ENCODE results near the gene MAGEB17.
"Not testable (repeated sequence)": the region's sequence is repeated elsewhere in the genome, so short reads cannot be mapped to it uniquely, and the experiment has no call there.

MAGEB17 gene

GRCh38 chrX:16156692-16157331 lies 10.5 kb upstream of the MAGEB17 start:
- no peak for DNase-seq

GRCh38 chrX:16160729-16161128 lies 6.6 kb upstream of the MAGEB17 start:
- DNase-seq: no peak

DNA sequence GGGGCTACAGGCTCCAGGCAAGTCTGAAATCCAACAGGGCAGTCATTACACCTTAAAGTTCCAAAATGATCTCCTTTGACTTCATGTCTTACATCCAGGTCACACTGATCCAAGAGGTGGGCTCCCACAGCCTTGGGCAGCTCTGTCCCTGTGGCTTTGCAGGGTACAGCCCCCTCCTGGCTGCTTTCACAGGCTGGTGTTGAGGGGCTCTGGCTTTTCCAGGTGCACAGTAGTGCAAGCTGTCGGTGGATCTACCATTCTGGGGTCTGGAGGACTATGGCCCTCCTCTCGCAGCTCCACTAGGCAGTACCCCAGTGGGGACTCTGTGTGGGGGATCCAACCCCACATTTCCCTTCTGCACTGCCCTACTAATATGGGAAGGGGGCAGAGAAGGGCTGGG lies 6.1 kb upstream of the MAGEB17 start:
- DNase-seq: not testable (repeated sequence)

DNA sequence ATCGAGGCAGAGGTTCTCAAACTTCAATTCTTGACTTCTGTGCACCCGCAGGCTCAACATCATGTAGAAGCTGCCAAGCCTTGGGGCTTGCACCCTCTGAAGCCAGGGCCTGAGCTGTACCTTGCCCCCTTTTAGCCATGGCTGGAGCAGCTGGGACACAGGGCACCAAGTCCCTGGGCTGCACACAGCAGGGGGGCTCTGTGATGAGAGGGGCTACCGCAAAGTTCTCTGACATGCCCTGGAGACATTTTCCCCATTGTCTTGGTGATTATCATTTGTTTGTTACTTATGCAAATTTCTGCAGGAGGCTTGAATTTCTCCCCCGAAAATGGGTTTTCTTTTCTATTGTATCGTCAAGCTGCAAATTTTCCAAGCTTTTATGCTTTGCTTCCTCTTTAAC lies 4.9 kb upstream of the MAGEB17 start:
- no peak for DNase-seq

- no peak for DNase-seq
Observed at GRCh38 chrX:16164748-16165147, 2.5 kb upstream of the MAGEB17 start.

DNA sequence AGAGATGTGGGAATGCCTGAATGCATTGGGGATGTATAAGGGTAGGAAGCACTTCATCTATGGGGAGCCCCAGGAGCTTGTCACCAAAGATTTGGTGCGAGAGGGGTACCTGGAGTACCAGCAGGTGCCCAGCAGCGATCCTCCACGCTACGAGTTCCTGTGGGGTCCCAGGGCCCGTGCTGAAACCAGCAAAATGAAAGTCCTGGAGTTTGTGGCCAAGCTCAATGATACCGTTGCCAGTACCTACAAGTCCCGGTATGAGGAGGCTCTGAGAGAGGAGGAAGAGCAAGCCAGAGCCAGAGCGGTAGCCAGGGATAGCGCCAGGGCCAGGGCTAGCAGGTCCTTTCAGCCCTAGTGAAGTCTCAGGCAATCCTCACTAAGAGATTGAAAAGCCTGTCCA lies 3.8 kb downstream of the MAGEB17 start:
- DNase-seq: no peak

DNA sequence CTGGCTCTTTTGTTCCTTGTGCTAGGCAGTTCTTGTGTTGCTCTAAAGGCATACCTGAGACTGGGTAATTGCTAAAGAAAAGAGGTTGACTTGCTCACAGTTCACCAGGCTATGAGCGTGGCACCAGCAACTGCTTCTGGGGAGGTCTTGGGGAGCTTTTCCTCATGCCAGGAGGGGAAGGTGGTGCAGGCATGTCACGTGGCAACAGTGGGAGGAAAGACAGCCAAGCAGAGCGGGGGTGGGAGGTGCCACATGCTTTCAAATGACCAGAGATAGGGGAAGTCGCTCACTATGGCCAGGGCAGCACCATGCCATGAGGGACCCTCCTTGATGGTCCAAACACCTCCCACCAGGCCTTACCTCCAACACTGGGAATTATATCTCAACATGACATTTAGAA lies 4.7 kb downstream of the MAGEB17 start:
- DNase-seq: no peak

- no peak for DNase-seq
Observed at GRCh38 chrX:16172391-16172790, 5.1 kb downstream of the MAGEB17 start.

DNA sequence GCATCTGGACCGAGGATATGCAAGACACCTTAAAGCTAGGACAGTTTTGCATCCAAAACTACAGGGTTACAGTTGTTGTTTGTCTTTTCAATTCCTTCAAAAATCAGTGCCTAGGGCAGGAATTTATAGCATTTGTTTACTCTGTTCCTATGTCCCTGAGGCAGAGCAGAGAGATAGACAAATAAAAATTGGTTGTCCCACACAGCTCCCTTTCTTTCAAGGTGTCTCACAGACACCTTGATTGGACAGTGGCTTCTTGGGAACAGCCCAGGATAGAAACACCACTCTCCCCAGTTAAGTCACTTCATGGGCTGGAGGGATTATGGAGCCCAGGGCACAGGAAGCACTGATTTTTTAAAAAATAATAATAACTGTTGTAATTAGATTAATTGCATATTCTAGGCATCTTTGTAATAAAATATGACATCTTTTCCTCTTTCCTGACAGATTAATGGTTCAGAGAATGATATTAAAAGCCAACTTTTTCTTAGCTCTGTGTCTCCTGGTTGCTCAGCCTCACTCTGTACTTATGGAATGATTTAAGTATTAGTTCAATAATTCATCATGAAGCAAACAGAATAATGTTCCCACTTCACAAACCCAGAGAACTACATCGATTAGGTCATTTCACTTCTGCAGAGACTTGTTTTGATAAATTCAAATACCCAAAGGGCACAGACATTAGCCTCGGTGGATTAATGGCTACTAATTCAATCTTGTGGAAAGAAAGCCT lies 8.2 kb downstream of the MAGEB17 start:
- DNase-seq: no peak

DNA sequence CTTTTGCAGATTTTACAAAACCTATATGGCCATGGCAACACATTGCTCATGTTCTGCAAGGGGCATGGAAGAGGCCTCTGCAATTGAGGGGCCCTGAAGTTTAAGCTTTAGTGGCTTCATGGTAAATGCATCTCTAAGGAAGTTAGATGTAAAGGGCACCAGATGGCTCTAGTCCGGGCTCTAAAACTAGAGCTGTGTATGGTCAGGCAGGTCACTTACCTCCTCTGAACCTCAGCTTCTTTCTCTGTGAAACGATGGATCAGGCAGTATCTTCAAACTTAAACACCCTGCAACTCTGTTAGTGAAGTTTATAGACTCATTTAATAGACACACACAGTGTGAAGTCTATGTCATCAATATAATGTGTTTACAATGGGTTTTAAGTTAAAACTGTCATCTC lies 10.0 kb downstream of the MAGEB17 start:
- no peak for DNase-seq

DNA sequence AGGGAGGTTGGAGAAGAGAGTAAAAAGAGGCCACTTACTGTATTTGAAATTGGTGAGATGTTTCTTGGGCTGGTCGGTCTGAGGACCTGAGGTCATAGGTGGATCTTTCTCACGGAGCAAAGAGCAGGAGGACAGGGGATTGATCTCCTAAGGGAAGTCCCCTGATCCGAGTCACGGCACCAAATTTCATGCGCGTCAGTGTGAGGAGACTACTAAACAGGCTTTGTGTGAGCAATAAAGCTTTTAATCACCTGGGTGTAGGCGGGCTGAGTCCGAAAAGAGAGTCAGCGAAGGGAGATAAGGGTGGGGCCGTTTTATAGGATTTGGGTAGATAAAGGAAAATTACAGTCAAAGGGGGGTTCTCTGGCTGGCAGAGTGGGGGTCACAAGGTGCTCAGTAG lies 16.6 kb downstream of the MAGEB17 start:
- DNase-seq: not testable (repeated sequence)

DNA sequence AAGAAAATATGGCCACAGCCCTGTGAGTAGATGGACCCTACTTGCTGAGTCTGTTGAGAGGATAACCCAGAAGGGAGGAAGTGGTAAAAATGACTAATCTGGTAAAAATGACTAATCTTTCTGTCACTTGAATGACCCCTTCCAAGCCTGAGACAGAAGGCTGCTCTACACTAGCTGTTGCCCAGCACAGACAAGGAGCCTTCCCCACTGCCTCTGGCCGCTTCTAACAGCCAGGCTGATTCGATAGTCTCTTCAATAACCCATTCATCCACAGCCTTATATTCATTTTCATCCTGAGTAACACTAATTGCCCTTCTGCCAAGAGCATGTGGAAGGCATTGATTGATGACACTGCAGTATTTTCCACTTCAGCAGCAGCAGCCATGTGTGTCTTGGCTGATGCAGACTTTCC lies 18.4 kb downstream of the MAGEB17 start:
- no peak for DNase-seq

DNA sequence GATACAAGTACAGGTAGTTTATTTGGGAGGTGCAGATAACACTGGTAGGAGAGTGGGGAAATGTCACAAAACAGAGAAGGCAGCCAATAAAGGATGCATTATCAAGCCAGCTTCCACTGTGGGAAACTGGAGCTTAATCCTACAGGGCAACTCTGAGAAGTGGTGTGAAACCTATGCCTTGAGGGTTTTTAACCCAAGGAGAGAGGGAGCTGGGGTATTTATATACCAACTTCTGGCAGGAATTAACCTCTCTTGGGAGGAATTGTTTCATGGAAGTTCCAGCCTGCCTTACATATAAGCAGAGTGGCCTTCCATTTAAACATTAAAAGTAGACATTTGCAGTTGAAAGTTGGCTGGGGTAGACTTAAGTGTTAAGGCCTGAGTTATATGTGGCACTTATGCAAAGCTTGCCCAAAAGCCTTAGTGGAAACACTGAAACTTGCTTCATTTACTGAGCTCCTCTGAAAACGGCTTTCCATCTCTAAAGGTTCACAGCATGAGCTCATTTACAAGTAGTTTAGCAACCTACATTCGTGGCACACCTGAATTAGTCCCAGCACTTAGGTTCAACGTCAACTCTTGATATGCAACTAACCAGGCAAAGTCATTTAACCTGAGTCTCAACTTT lies 19.2 kb downstream of the MAGEB17 start:
- no peak for DNase-seq

DNA sequence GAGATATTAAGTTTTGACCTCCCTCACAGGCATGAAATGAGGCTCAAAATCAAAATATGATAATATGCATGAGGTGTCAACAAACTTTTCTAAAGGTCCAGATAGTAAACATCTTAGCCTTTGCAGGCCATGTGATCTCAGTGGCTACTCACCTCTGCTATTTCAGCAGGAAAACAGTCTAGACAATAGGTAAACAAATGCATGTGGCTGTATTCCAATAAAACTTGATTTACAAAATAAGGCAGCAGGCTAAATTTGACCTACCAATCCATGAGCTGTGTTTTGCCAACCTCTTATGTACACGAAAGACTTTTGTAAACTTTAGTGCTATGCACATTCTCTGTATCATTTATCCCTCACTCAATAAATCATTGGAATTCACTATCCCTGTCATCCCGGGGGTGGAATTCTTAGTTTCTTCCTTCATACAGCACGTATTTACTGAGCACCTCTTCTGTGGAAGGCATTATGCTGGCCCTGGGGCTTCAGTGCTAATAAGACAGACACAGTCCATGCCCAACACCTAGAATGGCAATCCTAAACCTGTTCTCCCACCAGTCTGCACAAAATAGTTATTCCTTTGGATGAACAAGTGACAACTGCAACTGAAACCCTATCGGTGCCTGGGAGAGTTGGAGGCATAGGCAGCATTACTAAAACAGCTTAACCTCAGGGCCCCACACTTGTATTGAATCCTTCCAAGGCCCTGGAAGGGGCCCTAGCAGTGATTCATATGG lies 19.9 kb downstream of the MAGEB17 start:
- DNase-seq: no peak

DNA sequence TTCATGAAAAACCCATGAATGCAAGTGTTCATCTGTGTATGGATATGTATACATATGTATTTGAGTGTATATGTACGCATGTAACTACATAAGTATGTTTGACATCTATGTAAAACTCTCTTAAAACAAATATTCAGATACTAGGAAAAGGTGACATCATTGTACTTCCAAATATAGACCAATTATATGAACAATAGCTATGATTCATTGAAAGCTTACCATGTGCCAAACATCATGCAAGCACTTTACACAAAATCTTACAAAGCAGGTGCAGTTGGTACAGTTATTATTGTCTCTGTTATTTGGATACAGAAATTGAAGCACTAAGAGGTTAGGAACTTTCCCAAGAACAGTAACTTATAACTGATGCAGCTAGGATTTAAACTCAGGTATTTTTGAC lies 21.4 kb downstream of the MAGEB17 start:
- DNase-seq: no peak

DNA sequence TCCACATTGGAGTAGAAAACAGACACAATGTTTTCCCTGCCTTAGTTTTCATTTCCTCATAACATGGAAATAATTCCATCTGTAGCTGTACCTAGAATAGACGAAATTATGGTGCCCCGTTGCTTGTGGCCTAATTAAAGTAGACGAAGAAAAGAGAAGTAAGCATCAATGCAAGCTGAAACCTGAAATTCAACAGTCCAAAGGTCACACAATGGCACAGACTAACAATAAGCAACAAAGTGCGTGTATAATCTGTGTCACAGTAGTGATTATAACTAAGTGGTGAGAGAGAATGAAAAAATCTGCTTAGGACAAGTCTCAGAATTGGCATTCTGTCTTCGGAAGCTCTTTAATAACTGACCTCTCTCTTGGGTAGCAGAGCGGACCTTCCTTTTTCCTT lies 24.3 kb downstream of the MAGEB17 start:
- no peak for DNase-seq

GRCh38 chrX:16196829-16197228 lies 29.5 kb downstream of the MAGEB17 start:
- no peak for DNase-seq

GRCh38 chrX:16199343-16199742 lies 32.1 kb downstream of the MAGEB17 start:
- no peak for DNase-seq

DNA sequence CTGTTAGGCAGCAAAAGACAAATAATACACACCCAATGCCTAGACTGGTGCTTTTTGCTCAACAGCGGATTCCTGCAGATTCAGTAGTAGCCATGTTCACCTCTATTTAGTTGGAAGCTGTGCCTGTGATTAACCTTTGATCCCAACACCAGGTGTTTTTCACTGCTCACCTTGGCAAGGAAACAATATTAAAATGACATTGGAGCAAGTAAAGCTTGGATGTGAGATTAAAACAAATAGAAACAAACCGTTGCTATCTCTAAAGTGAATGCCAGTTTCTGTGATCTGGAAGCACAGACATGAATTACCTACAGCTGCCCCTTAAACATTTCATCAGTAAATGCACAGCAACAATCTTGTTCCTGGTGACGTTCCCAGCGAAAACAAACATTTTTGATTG lies 35.7 kb downstream of the MAGEB17 start:
- DNase-seq: no peak

DNA sequence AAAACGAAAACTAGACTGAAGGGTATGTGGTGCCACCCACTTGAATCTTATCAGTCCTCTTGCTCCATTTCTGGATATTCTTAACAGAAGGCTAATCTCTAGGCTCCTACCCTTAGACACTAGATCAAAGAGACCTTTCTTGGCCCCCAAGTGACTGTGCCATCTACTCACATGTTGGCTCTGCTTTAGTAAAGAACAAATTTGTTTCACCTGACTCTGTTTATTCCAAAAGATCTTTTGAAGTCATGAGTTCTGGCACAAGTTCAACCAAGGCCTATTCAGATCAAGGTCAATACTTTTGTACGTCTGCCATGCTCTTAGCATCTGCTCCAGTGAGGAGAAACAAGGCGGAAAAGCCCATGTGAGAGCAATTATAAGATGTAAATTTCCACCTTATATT lies 37.3 kb downstream of the MAGEB17 start:
- DNase-seq: no peak

DNA sequence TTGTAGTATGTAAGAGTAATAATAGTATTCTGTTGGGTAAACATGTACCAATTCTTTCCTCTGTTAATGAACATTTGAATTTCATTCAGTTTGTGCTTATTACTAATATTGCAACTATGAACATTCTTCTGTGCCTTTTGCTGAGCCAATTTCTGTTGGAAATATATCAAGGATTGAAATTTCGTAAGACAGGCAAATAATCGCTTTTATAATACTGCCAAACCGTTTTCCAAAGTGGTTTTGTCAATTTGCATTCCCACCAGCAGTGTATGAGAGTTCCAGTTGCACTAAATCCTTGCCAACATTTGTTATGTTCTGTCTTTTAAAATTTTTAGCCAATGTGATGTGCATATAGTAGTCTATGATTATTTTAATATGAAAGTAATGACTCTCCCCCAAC lies 38.6 kb downstream of the MAGEB17 start:
- DNase-seq: no peak

DNA sequence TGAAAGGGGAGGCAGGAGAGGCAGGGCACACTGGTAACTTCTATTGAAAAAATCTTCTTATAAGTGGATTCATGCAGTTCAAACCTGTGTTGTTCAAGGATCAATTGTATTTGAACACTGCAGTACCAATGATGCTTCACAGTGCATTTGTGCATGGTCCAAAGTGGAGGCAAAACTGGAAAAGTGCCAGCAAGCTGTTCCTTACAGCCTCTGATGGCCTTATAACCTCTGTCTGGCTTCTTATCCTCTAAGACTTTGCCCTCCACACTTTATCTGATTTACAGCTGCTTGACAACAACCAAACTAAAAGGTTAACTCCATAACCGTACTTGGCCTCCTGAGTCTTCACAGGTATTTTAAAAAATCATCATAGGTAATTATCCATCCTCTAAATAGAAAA lies 40.4 kb downstream of the MAGEB17 start:
- DNase-seq: no peak

DNA sequence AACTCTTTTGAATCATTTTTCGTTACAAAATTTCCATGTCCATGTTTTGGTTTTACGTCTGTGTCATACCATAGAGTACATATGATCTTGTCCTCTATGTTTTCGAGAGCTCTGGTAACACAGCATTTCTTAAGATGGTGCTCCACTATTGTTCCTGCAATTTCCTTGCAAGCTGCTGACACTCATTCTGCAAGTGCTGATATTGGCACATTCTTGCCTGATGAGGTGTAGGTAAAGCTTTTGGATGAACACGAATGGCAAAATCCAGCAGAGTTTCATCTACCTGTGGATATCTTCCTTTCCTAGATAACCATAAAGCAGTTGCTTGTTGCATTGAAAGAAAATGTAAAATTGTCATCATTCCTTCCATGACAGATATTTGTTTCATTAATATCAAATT lies 41.3 kb downstream of the MAGEB17 start:
- no peak for DNase-seq

GRCh38 chrX:16210061-16210460 lies 42.8 kb downstream of the MAGEB17 start:
- no peak for DNase-seq

Data from NCI-H1930 (cell line).